Measurements from ENCODE around the gene CD59. TPM values are rescaled to one million over a fixed set of nuclear protein-coding genes. Genes with fewer than 3 reads are reported as not detected.
A peak's percentile ranks its signal among the peaks of the same experiment; 100 is the strongest.
"Not testable (repeated sequence)": the region's sequence is repeated elsewhere in the genome, so short reads cannot be mapped to it uniquely, and the experiment has no call there.

The CD59 gene
- total and polyA plus RNA-seq, 3 experiments from 2014 or later: 25.2 to 40.4 (median 28.0) TPM

DNA sequence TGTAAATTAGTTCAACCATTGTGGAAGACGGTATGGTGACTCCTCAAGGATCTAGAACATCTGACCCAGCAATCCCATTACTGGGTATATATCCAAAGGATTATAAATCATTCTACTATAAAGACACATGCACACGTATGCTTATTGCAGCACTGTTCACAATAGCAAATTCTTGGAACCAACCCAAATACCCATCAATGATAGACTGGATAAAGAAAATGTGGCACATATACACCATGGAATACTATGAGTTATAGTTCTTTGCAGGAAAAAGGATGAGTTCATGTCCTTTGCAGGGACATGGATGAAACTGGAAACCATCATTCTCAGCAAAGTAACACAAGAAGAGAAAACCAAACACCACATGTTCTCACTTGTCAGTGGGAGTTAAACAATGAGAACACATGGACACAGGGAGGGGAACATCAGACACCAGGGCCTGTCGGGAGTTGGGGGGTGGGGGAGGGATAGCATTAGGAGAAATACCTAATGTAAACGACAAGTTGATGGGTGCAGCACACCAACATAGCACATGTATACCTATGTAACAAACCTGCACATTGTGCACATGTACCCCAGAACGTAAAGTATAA is 7.1 kb downstream of the CD59 start:
- H3K27ac ChIP-seq (ENCODE audit: low read depth, low read length); POLR2A ChIA-PET; H3K4me1 ChIP-seq (ENCODE audit: insufficient read depth, low read length); H3K9me3 ChIP-seq (ENCODE audit: low read length); H3K27me3 Mint-ChIP-seq; H3K36me3 Mint-ChIP-seq; CTCF ChIA-PET; H3K36me3 ChIP-seq (ENCODE audit: insufficient read depth, low read length); H3K4me3 ChIP-seq (ENCODE audit: low read length); H3K9me3 Mint-ChIP-seq; DNase-seq; H3K27me3 ChIP-seq (ENCODE audit: insufficient read depth, low read length, poor library complexity, severe bottlenecking): not testable (repeated sequence)
- H3K27ac Mint-ChIP-seq: peak overlapping the region in 1 of 8 donors; percentile 68
- peaks cover 21 to 44% (median 39%) of the 10 kb centered on the region in 3 donors for H3K4me1 Mint-ChIP-seq
- H3K4me3 Mint-ChIP-seq: peak overlapping the region in 1 of 7 donors; percentile 34

DNA sequence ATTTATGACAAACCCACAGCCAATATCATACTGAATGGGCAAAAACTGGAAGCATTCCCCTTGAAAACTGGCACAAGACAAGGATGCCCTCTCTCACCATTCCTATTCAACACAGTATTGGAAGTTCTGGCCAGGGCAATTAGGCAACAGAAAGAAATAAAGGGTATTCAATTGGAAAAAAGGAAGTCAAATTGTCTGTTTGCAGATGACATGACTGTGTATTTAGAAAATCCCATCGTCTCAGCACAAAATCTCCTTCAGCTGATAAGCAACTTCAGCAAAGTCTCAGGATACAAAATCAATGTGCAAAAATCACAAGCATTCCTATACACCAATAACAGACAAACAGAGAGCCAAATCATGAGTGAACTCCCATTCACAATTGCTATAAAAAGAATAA is 8.7 kb downstream of the CD59 start:
- H3K9me3 Mint-ChIP-seq; H3K4me1 ChIP-seq (ENCODE audit: insufficient read depth, low read length); H3K27ac ChIP-seq (ENCODE audit: low read depth, low read length); H3K4me3 Mint-ChIP-seq; DNase-seq; H3K27me3 Mint-ChIP-seq; H3K36me3 Mint-ChIP-seq; H3K27me3 ChIP-seq (ENCODE audit: insufficient read depth, low read length, poor library complexity, severe bottlenecking); H3K4me3 ChIP-seq (ENCODE audit: low read length); H3K36me3 ChIP-seq (ENCODE audit: insufficient read depth, low read length); H3K27ac Mint-ChIP-seq; POLR2A ChIA-PET; CTCF ChIA-PET; H3K9me3 ChIP-seq (ENCODE audit: low read length): not testable (repeated sequence)
- peaks cover 23 to 43% (median 38%) of the 10 kb centered on the region in 3 donors for H3K4me1 Mint-ChIP-seq

DNA sequence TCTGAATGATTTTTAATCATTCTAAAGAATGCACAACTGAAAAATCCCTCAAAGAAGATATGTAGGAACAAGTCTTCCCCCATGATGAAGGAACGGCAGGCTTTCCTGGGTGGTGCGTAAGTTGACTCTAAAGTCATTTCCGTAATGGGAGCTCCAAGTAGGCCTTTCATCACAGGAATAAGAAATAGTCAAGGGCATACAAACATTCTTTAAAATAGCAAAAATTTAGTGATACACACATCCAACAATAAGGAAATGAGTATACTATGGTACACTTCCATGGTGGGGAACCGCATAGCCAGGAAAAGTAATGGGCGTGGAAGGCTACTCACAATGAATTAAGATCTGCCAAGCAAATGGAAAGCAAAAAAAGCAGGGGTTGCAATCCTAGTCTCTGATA is 10.7 kb downstream of the CD59 start:
- Mint-ChIP-seq H3K27me3 (no peaks in the 10 kb centered on the region), H3K9me3 (no peaks in the 10 kb centered on the region), H3K36me3 (peaks cover 0 to 18% (median 7%) of the 10 kb centered on the region in 3 donors), H3K4me1 (peaks cover 19 to 31% (median 30%) of the 10 kb centered on the region in 3 donors), H3K4me3 (no peak overlapping the region), H3K27ac (no peak overlapping the region)
- Histone ChIP-seq H3K9me3 (ENCODE audit: low read length) (no peaks in the 10 kb centered on the region), H3K4me3 (ENCODE audit: low read length) (no peak overlapping the region), H3K4me1 (ENCODE audit: insufficient read depth, low read length) (no peaks in the 10 kb centered on the region), H3K36me3 (ENCODE audit: insufficient read depth, low read length) (no peaks in the 10 kb centered on the region), H3K27me3 (ENCODE audit: insufficient read depth, low read length, poor library complexity, severe bottlenecking) (no peaks in the 10 kb centered on the region), H3K27ac (ENCODE audit: low read depth, low read length) (no peak overlapping the region)
- POLR2A ChIA-PET: no interaction called here
- CTCF ChIA-PET: interaction anchor here (1.1 kb wide), 1 partner anchor 9 kb away, joined by 3 read pairs; no protein-coding TSS in a partner anchor
- no peak for DNase-seq

DNA sequence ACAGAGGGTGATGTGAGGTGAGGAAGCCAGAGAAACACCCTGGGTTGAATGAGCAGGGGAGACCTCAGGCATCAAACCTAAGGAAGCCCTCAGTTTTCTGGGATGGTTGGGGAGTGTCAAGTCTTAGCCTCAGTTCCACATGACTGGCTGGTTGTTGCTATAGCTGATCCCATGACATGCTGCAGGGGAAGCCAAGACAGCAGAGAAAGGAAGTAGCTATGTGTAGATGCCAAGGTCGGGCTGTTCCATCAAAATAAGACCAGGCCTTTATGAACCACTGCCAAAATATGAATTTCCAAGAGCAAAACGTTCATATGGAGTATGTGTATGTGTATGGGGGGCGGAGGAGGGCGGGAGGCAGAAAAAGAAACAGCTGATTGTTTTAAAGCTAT is 11.6 kb downstream of the CD59 start:
- Histone ChIP-seq H3K4me3 (ENCODE audit: low read length) (no peak overlapping the region), H3K9me3 (ENCODE audit: low read length) (no peaks in the 10 kb centered on the region), H3K27me3 (ENCODE audit: insufficient read depth, low read length, poor library complexity, severe bottlenecking) (no peaks in the 10 kb centered on the region), H3K36me3 (ENCODE audit: insufficient read depth, low read length) (no peaks in the 10 kb centered on the region), H3K4me1 (ENCODE audit: insufficient read depth, low read length) (no peaks in the 10 kb centered on the region), H3K27ac (ENCODE audit: low read depth, low read length) (no peak overlapping the region)
- peaks cover 0 to 25% (median 13%) of the 10 kb centered on the region in 3 donors for H3K36me3 Mint-ChIP-seq
- H3K27me3 Mint-ChIP-seq: no peaks in the 10 kb centered on the region
- H3K27ac Mint-ChIP-seq: peak overlapping the region in 1 of 8 donors; percentile 70
- no peak for DNase-seq
- CTCF ChIA-PET: interaction anchor here (1.1 kb wide), 1 partner anchor 8 kb away, joined by 3 read pairs; no protein-coding TSS in a partner anchor
- POLR2A ChIA-PET: no interaction called here
- H3K9me3 Mint-ChIP-seq: no peaks in the 10 kb centered on the region
- H3K4me3 Mint-ChIP-seq: no peak overlapping the region
- H3K4me1 Mint-ChIP-seq: peaks cover 19 to 31% (median 30%) of the 10 kb centered on the region in 3 donors

DNA sequence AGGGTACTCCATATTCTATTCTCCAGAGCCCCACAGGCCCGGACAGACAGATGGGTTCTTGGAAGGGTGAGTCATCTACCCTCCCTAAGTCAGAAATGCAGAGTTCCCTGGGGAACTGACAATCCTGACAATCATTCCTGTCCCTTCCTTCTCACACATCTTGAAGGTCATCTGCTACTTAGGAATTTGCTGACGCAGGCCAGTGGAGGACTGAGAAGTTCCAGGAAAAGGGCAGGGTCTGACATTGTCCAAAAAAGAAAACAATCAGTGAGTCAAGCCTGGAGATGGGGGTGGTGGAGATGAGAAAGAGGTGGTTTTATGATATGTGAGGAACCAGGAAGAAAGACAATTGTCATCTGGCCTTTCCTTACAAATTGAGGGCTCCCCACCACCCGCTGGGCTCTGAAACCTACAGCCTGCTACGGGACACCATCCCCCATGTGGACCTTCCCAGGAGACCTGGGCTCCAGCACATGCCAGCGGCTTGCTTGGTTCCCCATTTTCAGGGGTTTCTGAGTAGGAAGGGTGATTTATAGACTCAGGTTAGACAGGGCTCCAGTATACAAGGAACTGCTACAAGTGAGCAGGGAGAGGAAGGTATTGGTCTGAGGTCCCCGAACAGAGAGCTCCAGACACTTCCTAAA is 12.9 kb downstream of the CD59 start:
- Histone ChIP-seq H3K27ac (ENCODE audit: low read depth, low read length) (peak overlapping the region; percentile 28), H3K36me3 (ENCODE audit: insufficient read depth, low read length) (no peaks in the 10 kb centered on the region), H3K27me3 (ENCODE audit: insufficient read depth, low read length, poor library complexity, severe bottlenecking) (no peaks in the 10 kb centered on the region), H3K9me3 (ENCODE audit: low read length) (no peaks in the 10 kb centered on the region), H3K4me1 (ENCODE audit: insufficient read depth, low read length) (no peaks in the 10 kb centered on the region), H3K4me3 (ENCODE audit: low read length) (no peak overlapping the region)
- H3K27ac Mint-ChIP-seq: peak overlapping the region in 1 of 8 donors; percentile 11
- H3K27me3 Mint-ChIP-seq: no peaks in the 10 kb centered on the region
- peaks cover 17 to 30% (median 28%) of the 10 kb centered on the region in 3 donors for H3K4me1 Mint-ChIP-seq
- DNase-seq: no peak
- no peaks in the 10 kb centered on the region for H3K9me3 Mint-ChIP-seq
- CTCF ChIA-PET: no interaction called here
- H3K4me3 Mint-ChIP-seq: peak overlapping the region in 1 of 7 donors; percentile 11
- POLR2A ChIA-PET: no interaction called here
- H3K36me3 Mint-ChIP-seq: peaks cover 0 to 32% (median 14%) of the 10 kb centered on the region in 3 donors

DNA sequence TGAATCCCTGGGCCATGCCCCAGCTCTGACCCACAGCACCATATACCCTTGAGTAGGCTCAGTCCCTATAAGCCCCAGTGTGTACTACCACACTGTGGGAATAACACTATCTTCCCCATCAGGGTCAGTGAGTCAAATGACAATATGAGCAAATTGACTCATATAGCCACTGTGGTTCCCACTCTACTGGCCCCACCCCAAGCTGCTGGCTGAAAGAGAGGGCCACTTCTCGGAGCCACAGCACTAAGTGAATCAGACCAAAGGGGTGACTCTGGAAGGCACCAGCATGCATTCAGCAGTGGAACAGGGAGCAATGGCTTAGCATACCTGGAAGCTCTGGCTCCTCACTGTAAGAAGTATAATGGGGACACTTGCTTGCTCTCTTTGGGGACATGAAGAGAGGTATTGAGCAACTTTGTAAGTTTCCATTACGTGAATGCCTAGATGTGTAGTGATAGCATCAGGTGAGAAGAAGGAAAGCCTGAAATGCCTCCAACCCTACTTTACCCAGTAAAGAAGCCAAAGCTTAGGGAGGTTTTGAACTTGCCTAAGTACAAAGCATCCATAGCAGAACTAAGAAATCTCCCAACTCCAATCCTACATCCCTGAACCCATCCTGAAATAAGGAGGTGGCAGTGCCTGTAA is 13.5 kb downstream of the CD59 start:
- Histone ChIP-seq H3K4me3 (ENCODE audit: low read length) (no peak overlapping the region), H3K36me3 (ENCODE audit: insufficient read depth, low read length) (no peaks in the 10 kb centered on the region), H3K4me1 (ENCODE audit: insufficient read depth, low read length) (no peaks in the 10 kb centered on the region), H3K27me3 (ENCODE audit: insufficient read depth, low read length, poor library complexity, severe bottlenecking) (no peaks in the 10 kb centered on the region), H3K27ac (ENCODE audit: low read depth, low read length) (peak overlapping the region; percentile 28), H3K9me3 (ENCODE audit: low read length) (no peaks in the 10 kb centered on the region)
- H3K9me3 Mint-ChIP-seq: no peaks in the 10 kb centered on the region
- DNase-seq: no peak
- H3K4me3 Mint-ChIP-seq: no peak overlapping the region
- H3K27me3 Mint-ChIP-seq: no peaks in the 10 kb centered on the region
- H3K27ac Mint-ChIP-seq: peak overlapping the region in 2 of 8 donors; percentile 51 to 77
- ChIA-PET CTCF (interaction anchor here (0.7 kb wide), 1 partner anchor 20 kb away, joined by 3 read pairs; no protein-coding TSS in a partner anchor), POLR2A (no interaction called here)
- peaks cover 17 to 30% (median 28%) of the 10 kb centered on the region in 3 donors for H3K4me1 Mint-ChIP-seq
- H3K36me3 Mint-ChIP-seq: peaks cover 0 to 33% (median 14%) of the 10 kb centered on the region in 3 donors

DNA sequence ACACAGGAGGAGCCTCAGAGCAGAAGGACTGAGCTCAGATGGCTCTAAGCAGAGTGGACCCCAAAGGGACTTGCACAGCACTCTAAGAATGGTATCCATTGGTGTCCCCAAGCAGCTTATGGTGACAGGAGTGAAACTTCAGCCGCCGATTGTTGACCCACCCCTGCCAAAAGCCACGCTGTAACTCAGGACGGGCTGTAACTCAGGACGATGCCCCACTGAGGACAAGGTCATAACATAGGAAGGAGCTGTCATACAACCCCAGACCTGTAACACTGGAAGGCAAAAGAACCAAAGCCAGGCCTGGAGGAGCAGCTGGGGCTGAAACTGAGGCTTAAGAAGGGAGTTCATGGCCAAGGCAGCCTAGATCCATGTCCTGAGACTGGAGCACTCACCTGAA is 14.2 kb downstream of the CD59 start:
- Mint-ChIP-seq H3K4me3 (no peak overlapping the region), H3K36me3 (peaks cover 0 to 40% (median 17%) of the 10 kb centered on the region in 3 donors), H3K4me1 (peaks cover 17 to 30% (median 26%) of the 10 kb centered on the region in 3 donors), H3K27me3 (no peaks in the 10 kb centered on the region), H3K27ac (peak overlapping the region in 2 of 8 donors; percentile 51 to 74), H3K9me3 (no peaks in the 10 kb centered on the region)
- ChIA-PET CTCF (interaction anchor here (0.7 kb wide), 1 partner anchor 21 kb away, joined by 3 read pairs; no protein-coding TSS in a partner anchor), POLR2A (no interaction called here)
- Histone ChIP-seq H3K4me3 (ENCODE audit: low read length) (no peak overlapping the region), H3K36me3 (ENCODE audit: insufficient read depth, low read length) (no peaks in the 10 kb centered on the region), H3K9me3 (ENCODE audit: low read length) (no peaks in the 10 kb centered on the region), H3K27ac (ENCODE audit: low read depth, low read length) (peak overlapping the region; percentile 28), H3K4me1 (ENCODE audit: insufficient read depth, low read length) (no peaks in the 10 kb centered on the region), H3K27me3 (ENCODE audit: insufficient read depth, low read length, poor library complexity, severe bottlenecking) (no peaks in the 10 kb centered on the region)
- DNase-seq: no peak

DNA sequence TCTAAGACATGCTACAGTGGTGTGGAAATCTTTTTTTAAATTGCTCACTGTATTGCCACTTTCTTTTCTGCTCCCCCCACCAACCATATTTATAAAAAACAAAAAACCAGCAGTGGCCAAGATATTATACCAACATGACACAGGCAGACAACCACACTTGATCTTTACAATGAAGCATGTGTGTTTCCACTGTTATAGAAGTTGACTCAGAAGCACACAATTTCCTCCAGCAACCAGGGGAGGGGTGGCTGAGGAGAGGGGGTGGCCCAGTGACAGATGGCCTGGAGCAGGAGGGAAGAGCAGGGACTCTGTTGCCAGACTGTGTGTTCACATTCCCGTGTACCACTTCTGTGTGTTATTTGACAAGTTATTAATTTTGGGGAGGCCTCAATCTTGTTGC is 14.8 kb downstream of the CD59 start:
- H3K27ac Mint-ChIP-seq: no peak overlapping the region
- peak overlapping the region in 1 of 7 donors; percentile 8 for H3K4me3 Mint-ChIP-seq
- Histone ChIP-seq H3K27me3 (ENCODE audit: insufficient read depth, low read length, poor library complexity, severe bottlenecking) (no peaks in the 10 kb centered on the region), H3K4me3 (ENCODE audit: low read length) (no peak overlapping the region), H3K4me1 (ENCODE audit: insufficient read depth, low read length) (no peaks in the 10 kb centered on the region), H3K27ac (ENCODE audit: low read depth, low read length) (no peak overlapping the region), H3K36me3 (ENCODE audit: insufficient read depth, low read length) (no peaks in the 10 kb centered on the region), H3K9me3 (ENCODE audit: low read length) (no peaks in the 10 kb centered on the region)
- H3K27me3 Mint-ChIP-seq: no peaks in the 10 kb centered on the region
- peaks cover 0 to 46% (median 17%) of the 10 kb centered on the region in 3 donors for H3K36me3 Mint-ChIP-seq
- CTCF ChIA-PET: no interaction called here
- no peaks in the 10 kb centered on the region for H3K9me3 Mint-ChIP-seq
- DNase-seq: no peak
- peaks cover 17 to 29% (median 21%) of the 10 kb centered on the region in 3 donors for H3K4me1 Mint-ChIP-seq
- POLR2A ChIA-PET: no interaction called here
